H9 (cell line): ENCODE results near the gene C1QBP. TPM values are rescaled to one million over a fixed set of nuclear protein-coding genes. Genes with fewer than 3 reads are reported as not detected.

ENCODE experiments used
- DNase-seq: peaks from one replicate; pipeline ENCODE4 v3.0.0-alpha.2; 2017
- H2AFZ ChIP-seq: one replicate; pipeline ENCODE4 v1.6.1; 2013; ENCODE audit warnings: mild to moderate bottlenecking, low read length, control low read depth, moderate library complexity
- H2AK5ac ChIP-seq: 2 replicates; pipeline ENCODE4 v1.6.1; 2013; ENCODE audit warnings: low read length, control low read depth, mixed read lengths; ENCODE audit not compliant: insufficient read length
- H2BK120ac ChIP-seq: one replicate; pipeline ENCODE4 v1.6.1; 2013; ENCODE audit warnings: low read depth, mild to moderate bottlenecking, low read length, control low read depth, inconsistent platforms; ENCODE audit not compliant: poor library complexity, severe bottlenecking
- H2BK12ac ChIP-seq: 2 replicates; pipeline ENCODE4 v1.6.1; 2013; ENCODE audit warnings: low read length, control low read depth, mixed read lengths, low read depth; ENCODE audit not compliant: insufficient read length
- H2BK15ac ChIP-seq: 2 replicates; pipeline ENCODE4 v1.6.1; 2013; ENCODE audit warnings: low read depth, low read length, control low read depth
- H2BK20ac ChIP-seq: one replicate; pipeline ENCODE4 v1.6.1; 2013; ENCODE audit warnings: low read depth, mild to moderate bottlenecking, low read length, control low read depth, inconsistent platforms; ENCODE audit not compliant: poor library complexity, severe bottlenecking
- H2BK5ac ChIP-seq: 2 replicates; pipeline ENCODE4 v1.6.1; 2013; ENCODE audit warnings: low read length, control low read depth, mixed read lengths; ENCODE audit not compliant: insufficient read length
- H3K14ac ChIP-seq: 2 replicates; pipeline ENCODE4 v1.6.1; 2013; ENCODE audit warnings: low read length, control low read depth; ENCODE audit not compliant: insufficient read depth
- H3K18ac ChIP-seq: 2 replicates; pipeline ENCODE4 v1.6.1; 2013; ENCODE audit warnings: low read depth, mild to moderate bottlenecking, mixed read lengths, low read length, control low read depth; ENCODE audit not compliant: insufficient read length
- H3K23ac ChIP-seq: 2 replicates; pipeline ENCODE4 v1.6.1; 2013; ENCODE audit warnings: low read length, control low read depth, mixed read lengths, low read depth; ENCODE audit not compliant: insufficient read length
- H3K23me2 ChIP-seq: 2 replicates; pipeline ENCODE4 v1.6.1; 2013; ENCODE audit warnings: low read depth, mild to moderate bottlenecking, mixed read lengths, low read length, control low read depth; ENCODE audit not compliant: insufficient read length, poor library complexity, severe bottlenecking
- H3K27ac ChIP-seq: 2 replicates; pipeline ENCODE4 v1.5.1; 2013; ENCODE audit warnings: low read length, control low read depth, mixed read lengths, low read depth; ENCODE audit not compliant: insufficient read length
- H3K27me3 ChIP-seq: 2 replicates; pipeline ENCODE4 v1.6.1; 2013; ENCODE audit warnings: low read length, control low read depth, inconsistent platforms; ENCODE audit not compliant: insufficient read depth
- H3K4ac ChIP-seq: 2 replicates; pipeline ENCODE4 v1.6.1; 2013; ENCODE audit warnings: low read depth, mild to moderate bottlenecking, control low read depth, inconsistent platforms, low read length, moderate library complexity
- H3K4me1 ChIP-seq: 2 replicates; pipeline ENCODE4 v1.6.1; 2013; ENCODE audit warnings: low read length, control low read depth, inconsistent platforms; ENCODE audit not compliant: insufficient read depth
- H3K4me2 ChIP-seq: 2 replicates; pipeline ENCODE4 v1.6.1; 2013; ENCODE audit warnings: low read length, control low read depth, mixed read lengths; ENCODE audit not compliant: insufficient read length, insufficient read depth
- H3K56ac ChIP-seq: 2 replicates; pipeline ENCODE4 v1.6.1; 2013; ENCODE audit warnings: low read depth, mild to moderate bottlenecking, mixed read lengths, low read length, control low read depth; ENCODE audit not compliant: insufficient read length
- H3K79me1 ChIP-seq: 2 replicates; pipeline ENCODE4 v1.6.1; 2013; ENCODE audit warnings: low read depth, mild to moderate bottlenecking, moderate library complexity, low read length, control low read depth, inconsistent platforms; ENCODE audit not compliant: insufficient read depth, poor library complexity, severe bottlenecking
- H3K79me2 ChIP-seq: 2 replicates; pipeline ENCODE4 v1.6.1; 2013; ENCODE audit warnings: low read length, control low read depth, inconsistent platforms; ENCODE audit not compliant: insufficient read depth
- H3K9ac ChIP-seq: 2 replicates; pipeline ENCODE4 v1.6.1; 2013; ENCODE audit warnings: low read length, control low read depth, mixed read lengths; ENCODE audit not compliant: insufficient read length; ENCODE audit errors: extremely low read depth
- H3K9me3 ChIP-seq: one replicate; pipeline ENCODE4 v1.6.1; 2013; ENCODE audit warnings: low read depth, low read length, inconsistent platforms; ENCODE audit not compliant: control insufficient read depth
- H3T11ph ChIP-seq: one replicate; pipeline ENCODE4 v1.6.1; 2013; ENCODE audit warnings: mild to moderate bottlenecking, low read length, control low read depth, inconsistent platforms
- H4K20me1 ChIP-seq: one replicate; pipeline ENCODE4 v1.6.1; 2013; ENCODE audit not compliant: control insufficient read depth, insufficient read length, insufficient read depth
- H4K5ac ChIP-seq: 2 replicates; pipeline ENCODE4 v1.6.1; 2013; ENCODE audit warnings: low read depth, mild to moderate bottlenecking, mixed read lengths, low read length, control low read depth; ENCODE audit not compliant: insufficient read length
- H4K8ac ChIP-seq: replicated peaks from 2 replicates; pipeline ENCODE4 v1.6.1; 2013; ENCODE audit warnings: low read length, control low read depth, mixed read lengths, low read depth; ENCODE audit not compliant: insufficient read length
- H4K91ac ChIP-seq: 2 replicates; pipeline ENCODE4 v1.6.1; 2013; ENCODE audit warnings: low read depth, mild to moderate bottlenecking, moderate library complexity, mixed read lengths, low read length, control low read depth; ENCODE audit not compliant: insufficient read length
- H3K27ac Mint-ChIP-seq, 3 experiments: 2 replicates in 2 of 3; 3 replicates in 1 of 3; pipeline ENCODE4 v1.8.0; 2020 to 2021; ENCODE audit warnings: mixed read lengths in 3 of 3, mild to moderate bottlenecking in 1 of 3, moderate library complexity in 1 of 3
- H3K27me3 Mint-ChIP-seq: 2 replicates; pipeline ENCODE4 v1.8.0; 2021; ENCODE audit warnings: low read depth, mild to moderate bottlenecking, moderate library complexity, mixed read lengths
- H3K36me3 Mint-ChIP-seq, 3 experiments: 2 replicates in 2 of 3; 3 replicates in 1 of 3; pipeline ENCODE4 v1.8.0; 2020 to 2021; ENCODE audit warnings: low read depth in 3 of 3, mixed read lengths in 3 of 3; ENCODE audit not compliant: insufficient read depth in 1 of 3
- H3K4me1 Mint-ChIP-seq, 2 experiments: 2 replicates each; pipeline ENCODE4 v1.8.0; 2020; ENCODE audit warnings: mixed read lengths in 2 of 2
- H3K4me3 Mint-ChIP-seq, 2 experiments: 2 replicates in 1 of 2; 3 replicates in 1 of 2; pipeline ENCODE4 v1.8.0; 2020 to 2021; ENCODE audit warnings: mild to moderate bottlenecking in 2 of 2, mixed read lengths in 2 of 2, moderate library complexity in 1 of 2
- H3K9me3 Mint-ChIP-seq, 2 experiments: 2 replicates in 1 of 2; 3 replicates in 1 of 2; pipeline ENCODE4 v1.8.0; 2020; ENCODE audit warnings: mild to moderate bottlenecking in 2 of 2, mixed read lengths in 2 of 2, moderate library complexity in 1 of 2
- CTCF ChIP-seq: fragments of 200-600 bp; sonication (generic); conservative IDR thresholded peaks from 3 replicates; pipeline ENCODE4 v1.8.0; 2021; ENCODE audit warnings: antibody characterized with exemption, mild to moderate bottlenecking
- WGBS: extraction: QIAGEN DNeasy Blood & Tissue Kit; methylation state at CpG from one replicate; pipeline ENCODE4 v1.1.7; 2013; ENCODE audit warnings: missing lambda C conversion rate, low lambda C conversion rate, mixed read lengths; ENCODE audit not compliant: insufficient read length; ENCODE audit errors: extremely low coverage; 5-methylcytosine and 5-hydroxymethylcytosine counted together
- total RNA-seq: library from RNA; stranded (reverse); gene quantifications from 2 replicates; pipeline ENCODE4 v1.2.1, GENCODE V29; 2021

Gene C1QBP
- total RNA-seq, 1 experiment from 2014 or later, result 390 TPM

DNA sequence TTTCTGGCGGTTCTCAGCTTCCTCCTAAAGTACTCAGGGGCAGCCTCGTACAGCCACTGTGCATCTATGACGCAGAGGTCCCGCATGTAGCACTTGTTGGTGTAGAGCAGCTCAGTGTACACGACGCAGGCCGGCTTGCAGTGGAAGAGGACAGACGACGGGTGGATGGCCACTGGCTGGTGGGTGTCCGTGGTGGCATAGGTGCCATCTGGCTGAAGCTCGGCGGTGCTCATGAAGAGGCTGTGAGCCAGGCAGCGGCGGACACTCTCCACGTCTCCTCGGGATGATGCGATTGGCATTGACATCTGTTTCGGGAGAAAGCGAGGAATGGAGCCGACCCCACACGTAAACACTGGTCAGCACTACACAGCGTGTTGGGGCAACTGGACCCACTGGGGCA lies 5.3 kb upstream of the C1QBP start:
- no peaks in the 10 kb centered on the region for H3K9me3 ChIP-seq
- no peaks in the 10 kb centered on the region for H3K23me2 ChIP-seq
- H4K5ac ChIP-seq, result no peak overlapping the region
- no peak overlapping the region for H2BK5ac ChIP-seq
- H4K91ac ChIP-seq, result no peak overlapping the region
- no peak overlapping the region for H2AK5ac ChIP-seq
- H3K23ac ChIP-seq, result no peak overlapping the region
- no peaks in the 10 kb centered on the region for H3K79me1 ChIP-seq
- no peak overlapping the region for H2BK12ac ChIP-seq
- H3K4me2 ChIP-seq, result no peak overlapping the region
- no peak for DNase-seq
- no peaks in the 10 kb centered on the region for H3K79me2 ChIP-seq
- no peak overlapping the region for H4K8ac ChIP-seq
- no peak overlapping the region for H3K27ac ChIP-seq
- H2BK20ac ChIP-seq, result no peak overlapping the region
- no peaks in the 10 kb centered on the region for H3K27me3 ChIP-seq
- Mint-ChIP-seq H3K36me3 (peaks cover 39 to 68% (median 62%) of the 10 kb centered on the region in 3 experiments; a peak in 6 of 7 replicates), H3K27ac (no peak overlapping the region), H3K4me1 (peaks cover 7 to 10% of the 10 kb centered on the region in 2 experiments), H3K27me3 (no peaks in the 10 kb centered on the region), H3K9me3 (no peaks in the 10 kb centered on the region), H3K4me3 (no peak overlapping the region)
- no peak for TF ChIP-seq CTCF
- H3K4me1 ChIP-seq, result no peaks in the 10 kb centered on the region
- H3K14ac ChIP-seq, result no peak overlapping the region
- H3T11ph ChIP-seq, result no peak overlapping the region
- H2BK120ac ChIP-seq, result no peak overlapping the region
- no peak overlapping the region for H3K4ac ChIP-seq
- no CpG with 5 or more reads among the region's 22 CpGs for WGBS
- H2BK15ac ChIP-seq, result no peak overlapping the region
- no peaks in the 10 kb centered on the region for H4K20me1 ChIP-seq
- no peak overlapping the region for H3K18ac ChIP-seq
- no peak overlapping the region for H3K56ac ChIP-seq
- H2AFZ ChIP-seq, result no peak overlapping the region
- no peak overlapping the region for H3K9ac ChIP-seq
